Occipital lobe (tissue), 2 donors: Measurements from ENCODE around the gene SMARCD3. TPM values are rescaled to one million over a fixed set of nuclear protein-coding genes. Genes with fewer than 3 reads are reported as not detected.

Experiments
- DNase-seq: peaks from one replicate; lab custom pipeline; 2025; lab: John Stamatoyannopoulos, UW
- total RNA-seq: library from RNA; depleted of rRNA; stranded (reverse); fragments of >200 nt; gene quantifications from one replicate; pipeline ENCODE4 v1.2.3, GENCODE V29; 2014

Gene SMARCD3
- total RNA-seq, 1 donor from 2014 or later: 147 TPM

GRCh38 chr7:151272877-151273276, 24.4 kb upstream of the SMARCD3 start:
- no peak for DNase-seq

GRCh38 chr7:151272405-151272804, 23.9 kb upstream of the SMARCD3 start:
- no peak for DNase-seq

- DNase-seq: no peak
Measured at GRCh38 chr7:151271699-151272355, 23.3 kb upstream of the SMARCD3 start.

GRCh38 chr7:151269511-151269910, 21.0 kb upstream of the SMARCD3 start:
- no peak for DNase-seq

GRCh38 chr7:151265351-151265931, 16.9 kb upstream of the SMARCD3 start:
- DNase-seq: no peak

GRCh38 chr7:151264615-151265014, 16.1 kb upstream of the SMARCD3 start:
- DNase-seq: no peak

GRCh38 chr7:151261529-151261928, 13.0 kb upstream of the SMARCD3 start:
- DNase-seq: no peak

- no peak for DNase-seq
Measured at GRCh38 chr7:151260883-151261282, 12.4 kb upstream of the SMARCD3 start.

DNA sequence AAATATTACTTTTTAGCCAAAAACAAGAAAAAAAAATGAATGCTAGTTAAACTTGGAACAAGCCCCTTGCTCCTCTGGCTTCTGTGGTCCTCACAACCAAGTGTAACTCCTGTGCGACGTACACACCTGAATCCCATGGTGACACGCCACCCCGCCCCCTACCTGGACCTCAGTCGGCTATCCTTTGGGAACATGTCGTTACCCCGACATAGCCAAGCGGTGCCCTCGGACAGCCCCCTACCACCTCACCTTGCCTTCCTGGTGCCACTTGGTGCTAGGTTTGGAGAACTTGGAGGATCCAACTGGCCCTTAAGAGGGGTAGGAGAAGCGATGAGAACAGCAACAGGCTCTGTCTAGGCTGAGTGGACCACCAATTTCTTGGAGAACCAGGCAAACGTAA, 12.0 kb upstream of the SMARCD3 start:
- no peak for DNase-seq

DNA sequence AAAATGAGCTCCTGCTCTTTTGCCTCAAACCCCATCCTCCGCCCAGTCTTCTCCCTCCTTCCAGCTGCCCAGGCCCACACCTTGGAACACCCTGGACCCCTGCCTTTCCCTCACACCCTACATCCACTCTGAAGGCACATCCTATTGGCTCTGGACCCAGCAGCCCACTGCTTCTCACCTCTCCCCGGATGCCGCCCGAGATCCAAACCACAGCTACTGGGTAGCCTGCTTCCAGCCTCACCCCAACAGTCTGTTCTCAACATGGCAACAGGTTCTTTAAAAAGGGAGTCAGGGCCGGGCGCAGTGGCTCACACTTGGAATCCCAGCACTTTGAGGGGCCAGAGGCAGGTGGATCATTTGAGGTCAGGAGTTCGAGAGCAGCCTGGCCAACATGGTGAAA, 9.5 kb upstream of the SMARCD3 start:
- DNase-seq: no peak

GRCh38 chr7:151256410-151257045, 8.0 kb upstream of the SMARCD3 start:
- peak; percentile 28 for DNase-seq

GRCh38 chr7:151255390-151255789, 6.9 kb upstream of the SMARCD3 start:
- DNase-seq: no peak

DNA sequence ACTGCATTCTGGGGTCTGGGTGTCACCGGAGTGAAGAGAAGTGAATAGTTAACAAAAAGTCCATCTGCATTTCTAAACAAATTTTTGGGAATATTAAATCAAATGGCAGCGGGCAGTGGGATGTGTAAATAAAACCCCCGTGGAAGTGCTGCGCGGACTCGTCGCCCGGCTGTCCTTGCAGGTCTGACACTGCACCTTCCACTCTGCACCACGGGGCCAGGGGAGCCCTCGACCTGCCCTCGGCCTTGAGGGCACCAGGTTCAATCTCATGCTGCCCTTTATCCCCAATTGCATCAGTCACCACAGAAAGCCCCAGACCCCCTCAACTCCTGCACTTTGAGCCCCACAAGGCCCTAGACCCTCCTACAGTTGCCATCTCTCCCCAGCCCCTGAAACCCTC, 6.4 kb upstream of the SMARCD3 start:
- no peak for DNase-seq

- no peak for DNase-seq
Measured at GRCh38 chr7:151254316-151254715, 5.8 kb upstream of the SMARCD3 start.

- no peak for DNase-seq
Measured at GRCh38 chr7:151252961-151253711, 4.6 kb upstream of the SMARCD3 start.

DNA sequence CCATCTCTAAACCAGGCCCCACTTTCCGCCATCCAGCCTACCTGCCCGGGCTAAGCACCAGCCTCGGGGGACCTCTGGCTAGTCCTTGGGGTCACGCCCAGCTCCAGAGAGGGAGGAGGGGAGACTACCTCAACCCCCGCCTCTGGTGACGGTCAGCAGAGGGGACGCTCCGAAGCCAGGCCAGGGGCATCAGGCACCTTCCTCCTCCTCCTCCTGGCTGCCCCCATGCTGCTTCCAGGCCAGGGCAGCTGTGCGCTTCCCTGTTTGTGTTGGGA, 4.0 kb upstream of the SMARCD3 start:
- no peak for DNase-seq

- peak; percentile 82 for DNase-seq
Measured at GRCh38 chr7:151251689-151252560, 3.4 kb upstream of the SMARCD3 start.

DNA sequence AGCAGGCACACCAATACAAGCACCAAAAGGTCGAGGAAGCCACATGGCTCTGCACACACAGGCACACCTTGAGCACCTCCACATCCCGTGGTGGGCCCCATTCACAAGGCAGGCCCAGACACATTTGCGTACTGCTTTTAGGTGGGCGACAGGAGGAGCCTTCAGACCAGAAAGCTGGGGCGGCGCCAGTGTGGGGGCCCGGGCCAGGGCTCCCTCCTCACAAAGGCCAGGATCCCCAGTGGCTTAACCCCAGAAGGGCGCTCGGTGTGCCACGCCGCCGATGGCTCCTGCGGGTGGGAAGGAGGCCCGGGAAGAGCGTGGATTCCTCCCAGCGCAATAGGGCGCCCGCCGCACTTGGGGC, 2.8 kb upstream of the SMARCD3 start:
- no peak for DNase-seq

DNA sequence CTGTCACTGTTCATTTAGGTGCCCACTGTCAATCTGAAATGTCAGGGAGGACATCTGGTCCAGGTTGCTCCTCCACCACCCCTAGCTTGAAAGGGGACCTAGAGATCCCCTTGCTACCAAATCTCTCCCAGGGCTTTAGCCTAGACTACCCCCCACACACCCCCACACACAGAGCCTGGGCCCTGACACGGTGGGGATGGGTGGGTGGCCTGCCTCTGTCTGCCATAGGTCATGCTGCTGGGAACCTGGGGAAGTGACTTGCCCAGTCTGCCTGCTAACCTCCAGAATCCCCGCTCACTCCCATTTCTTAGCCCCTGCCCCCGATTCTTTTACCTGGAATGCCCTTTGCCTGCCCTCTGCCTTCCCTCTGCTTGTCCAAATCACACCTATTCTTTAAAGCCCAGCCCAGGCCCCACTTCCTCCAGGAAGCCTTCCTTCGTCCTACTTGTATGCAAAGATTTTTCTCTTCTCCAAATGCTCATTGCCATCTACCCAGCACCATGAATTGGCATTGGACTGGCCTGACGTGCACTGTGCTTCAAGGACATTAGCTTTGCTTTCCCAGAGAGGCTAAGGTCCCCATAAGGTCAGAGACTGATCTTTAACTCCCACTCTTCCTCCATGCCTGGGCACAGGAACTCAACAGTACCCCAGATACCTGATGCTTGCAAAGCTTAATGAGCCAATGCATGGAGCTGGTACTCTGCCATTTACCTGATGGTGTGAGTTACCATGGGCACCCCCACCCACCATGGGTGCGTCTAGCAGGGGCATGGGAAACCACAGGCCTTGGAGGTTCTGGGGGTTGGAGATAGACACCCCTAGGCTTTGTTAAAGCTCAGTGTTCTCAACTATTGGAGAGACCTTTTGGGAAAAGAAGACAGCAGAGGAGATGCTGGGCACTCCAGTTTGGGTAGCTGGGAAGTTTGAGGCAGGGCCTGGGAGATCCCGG, 2.0 kb upstream of the SMARCD3 start:
- DNase-seq: no peak

- DNase-seq: no peak
Measured at GRCh38 chr7:151249732-151250072, 1.2 kb upstream of the SMARCD3 start.
